ENCODE measurements around the gene GLIPR2.

The GLIPR2 gene

DNA sequence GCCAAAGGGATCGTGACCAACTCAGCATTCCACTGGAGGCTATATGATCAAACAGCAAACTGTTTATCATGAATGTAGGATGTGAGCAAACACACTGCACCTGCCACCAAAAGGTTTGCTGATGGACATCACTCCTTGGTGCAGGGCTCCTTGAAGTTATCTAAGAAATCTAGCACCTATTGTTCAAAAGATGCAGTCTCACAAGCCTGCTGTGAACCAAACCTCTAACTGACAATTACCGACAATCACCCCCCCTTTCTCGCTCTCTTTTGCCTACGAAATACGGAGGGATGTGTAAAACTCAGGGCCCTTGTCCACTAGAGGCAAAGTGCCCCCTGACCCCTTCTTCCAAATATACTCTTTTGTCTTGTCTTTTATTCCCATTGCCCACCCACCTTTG is 51.7 kb downstream of the GLIPR2 start:
- H3K4me3 ChIP-seq (ENCODE audit: low read depth, low read length): no peak overlapping the region
- TF ChIP-seq, protein P1, sequence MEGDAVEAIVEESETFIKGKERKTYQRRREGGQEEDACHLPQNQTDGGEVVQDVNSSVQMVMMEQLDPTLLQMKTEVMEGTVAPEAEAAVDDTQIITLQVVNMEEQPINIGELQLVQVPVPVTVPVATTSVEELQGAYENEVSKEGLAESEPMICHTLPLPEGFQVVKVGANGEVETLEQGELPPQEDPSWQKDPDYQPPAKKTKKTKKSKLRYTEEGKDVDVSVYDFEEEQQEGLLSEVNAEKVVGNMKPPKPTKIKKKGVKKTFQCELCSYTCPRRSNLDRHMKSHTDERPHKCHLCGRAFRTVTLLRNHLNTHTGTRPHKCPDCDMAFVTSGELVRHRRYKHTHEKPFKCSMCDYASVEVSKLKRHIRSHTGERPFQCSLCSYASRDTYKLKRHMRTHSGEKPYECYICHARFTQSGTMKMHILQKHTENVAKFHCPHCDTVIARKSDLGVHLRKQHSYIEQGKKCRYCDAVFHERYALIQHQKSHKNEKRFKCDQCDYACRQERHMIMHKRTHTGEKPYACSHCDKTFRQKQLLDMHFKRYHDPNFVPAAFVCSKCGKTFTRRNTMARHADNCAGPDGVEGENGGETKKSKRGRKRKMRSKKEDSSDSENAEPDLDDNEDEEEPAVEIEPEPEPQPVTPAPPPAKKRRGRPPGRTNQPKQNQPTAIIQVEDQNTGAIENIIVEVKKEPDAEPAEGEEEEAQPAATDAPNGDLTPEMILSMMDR (IDR thresholded peaks at IDR 0.05; ENCODE audit: borderline replicate concordance, insufficient read depth, low read depth, low read length): no peak

DNA sequence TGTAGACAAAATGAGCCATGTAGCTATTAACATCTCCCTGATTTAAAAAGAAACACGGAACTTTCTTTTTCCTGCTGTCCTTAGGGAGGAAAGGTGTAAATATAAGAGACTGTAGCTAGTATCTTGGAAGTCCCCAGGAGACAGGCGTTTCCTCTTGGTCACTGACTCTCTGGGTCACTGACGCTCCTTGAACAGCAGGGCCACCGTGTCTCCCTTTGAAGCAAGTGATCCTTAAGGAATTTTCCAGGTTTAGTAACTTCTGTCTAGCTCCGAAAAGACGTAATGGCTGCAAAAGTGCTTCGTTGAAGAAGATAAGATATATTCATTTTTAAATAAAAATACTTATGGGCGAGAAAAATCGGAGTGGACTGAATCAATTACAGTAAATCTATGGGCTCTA is 53.4 kb downstream of the GLIPR2 start:
- TF ChIP-seq, protein P1 (IDR thresholded peaks at IDR 0.05; ENCODE audit: borderline replicate concordance, insufficient read depth, low read depth, low read length): no peak
- peak overlapping the region; percentile 93 for H3K4me3 ChIP-seq (ENCODE audit: low read depth, low read length)

DNA sequence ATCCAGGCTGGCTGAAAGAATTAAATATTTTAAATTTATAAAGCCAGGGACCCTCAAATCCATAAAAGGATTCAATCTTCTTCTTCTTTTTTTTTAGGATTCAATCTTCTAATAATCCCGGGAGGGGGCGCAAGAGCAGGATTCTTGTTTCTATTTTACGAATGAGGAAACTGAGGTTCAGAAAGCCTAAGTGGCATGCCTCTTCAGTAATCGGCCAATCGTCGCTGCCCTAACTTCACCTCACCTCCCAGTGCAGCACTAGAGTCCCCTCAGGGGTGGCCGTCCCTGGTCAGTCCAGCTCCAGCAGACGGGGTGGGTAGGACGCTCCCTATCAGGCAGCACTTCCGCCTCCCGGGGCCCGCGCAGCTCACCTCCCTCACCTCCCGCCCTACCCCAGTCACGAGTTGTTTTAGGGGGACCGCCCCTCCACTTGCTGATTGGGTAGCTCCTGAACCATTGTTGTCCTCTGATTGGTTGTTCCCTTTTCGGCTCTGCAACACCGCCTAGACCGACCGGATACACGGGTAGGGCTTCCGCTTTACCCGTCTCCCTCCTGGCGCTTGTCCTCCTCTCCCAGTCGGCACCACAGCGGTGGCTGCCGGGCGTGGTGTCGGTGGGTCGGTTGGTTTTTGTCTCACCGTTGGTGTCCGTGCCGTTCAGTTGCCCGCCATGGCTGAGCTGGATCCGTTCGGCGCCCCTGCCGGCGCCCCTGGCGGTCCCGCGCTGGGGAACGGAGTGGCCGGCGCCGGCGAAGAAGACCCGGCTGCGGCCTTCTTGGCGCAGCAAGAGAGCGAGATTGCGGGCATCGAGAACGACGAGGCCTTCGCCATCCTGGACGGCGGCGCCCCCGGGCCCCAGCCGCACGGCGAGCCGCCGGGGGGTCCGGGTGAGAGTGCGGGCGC is 54.1 kb downstream of the GLIPR2 start, which contains the start of gene CLTA:
Gene CLTA, plus strand, starts transcription at position 534 of the 902 bp plus-strand sequence. Its CDS starts 136 bp downstream, at position 670.
- TF ChIP-seq, protein P1 (IDR thresholded peaks at IDR 0.05; ENCODE audit: borderline replicate concordance, insufficient read depth, low read depth, low read length): peak; percentile 37; the same call in 1 of the 2 replicates
- peak within 1 kb of the TSS; percentile 93 for H3K4me3 ChIP-seq (ENCODE audit: low read depth, low read length)

DNA sequence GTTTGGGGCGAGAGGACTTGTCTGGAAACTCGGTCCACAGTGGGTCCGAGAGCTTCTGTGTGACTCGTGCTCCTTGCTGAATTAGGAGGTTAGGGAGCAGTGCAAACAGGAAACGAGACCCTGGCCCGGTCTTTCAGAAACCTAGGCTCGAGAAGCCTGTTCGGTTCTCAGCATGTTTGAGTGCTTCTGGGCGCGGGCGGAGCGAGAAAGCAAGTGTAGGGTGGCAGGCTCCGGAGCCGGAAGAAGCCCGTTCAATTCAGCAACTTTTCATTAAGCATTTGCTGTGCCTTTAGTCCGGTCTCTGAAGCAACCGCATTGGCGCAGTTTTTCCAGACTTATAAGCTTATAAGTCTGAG is 54.7 kb downstream of the GLIPR2 start:
- peak overlapping the region; percentile 93 for H3K4me3 ChIP-seq (ENCODE audit: low read depth, low read length)
- TF ChIP-seq, protein P1 (IDR thresholded peaks at IDR 0.05; ENCODE audit: borderline replicate concordance, insufficient read depth, low read depth, low read length): no peak

DNA sequence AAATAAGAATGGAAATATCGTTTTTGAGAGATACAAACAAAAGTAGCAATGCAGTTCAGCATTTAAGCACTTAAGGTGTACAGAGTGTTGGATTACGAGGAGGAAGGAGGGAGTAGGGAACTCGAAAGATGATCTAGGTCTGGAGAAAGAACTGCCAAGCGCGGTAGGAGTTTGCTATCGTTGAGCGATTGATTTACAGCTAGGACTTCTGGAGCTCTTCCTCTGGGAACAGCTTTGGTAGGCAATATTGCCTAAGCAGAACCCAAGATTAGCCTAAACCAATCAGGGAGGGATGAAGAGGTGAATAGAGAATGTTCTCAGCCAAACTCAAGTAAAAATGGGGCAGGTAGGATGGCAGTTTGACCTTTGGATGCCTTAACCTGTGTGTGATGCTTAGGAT is 55.2 kb downstream of the GLIPR2 start:
- H3K4me3 ChIP-seq (ENCODE audit: low read depth, low read length): peak overlapping the region; percentile 93
- TF ChIP-seq, protein P1 (IDR thresholded peaks at IDR 0.05; ENCODE audit: borderline replicate concordance, insufficient read depth, low read depth, low read length): no peak

DNA sequence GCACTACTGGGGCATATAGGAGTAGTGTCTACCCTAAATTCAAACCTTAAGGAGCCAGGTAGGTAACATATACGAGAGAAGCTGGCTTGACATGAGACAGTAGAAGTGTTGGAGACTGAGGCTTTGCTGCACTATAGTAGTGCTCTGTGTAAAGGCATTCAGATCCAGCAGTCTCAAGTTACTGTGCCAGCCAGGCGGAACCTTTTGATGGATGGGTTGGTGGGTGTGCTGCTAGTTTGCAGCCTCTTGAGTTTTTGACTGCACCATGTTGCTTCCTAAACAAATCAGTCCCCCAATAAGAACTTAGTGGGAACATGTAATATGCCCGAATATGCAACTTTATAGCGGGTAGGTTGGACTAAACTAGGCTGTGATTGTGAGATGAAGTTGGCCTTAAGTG is 55.7 kb downstream of the GLIPR2 start:
- TF ChIP-seq, protein P1 (IDR thresholded peaks at IDR 0.05; ENCODE audit: borderline replicate concordance, insufficient read depth, low read depth, low read length): no peak

DNA sequence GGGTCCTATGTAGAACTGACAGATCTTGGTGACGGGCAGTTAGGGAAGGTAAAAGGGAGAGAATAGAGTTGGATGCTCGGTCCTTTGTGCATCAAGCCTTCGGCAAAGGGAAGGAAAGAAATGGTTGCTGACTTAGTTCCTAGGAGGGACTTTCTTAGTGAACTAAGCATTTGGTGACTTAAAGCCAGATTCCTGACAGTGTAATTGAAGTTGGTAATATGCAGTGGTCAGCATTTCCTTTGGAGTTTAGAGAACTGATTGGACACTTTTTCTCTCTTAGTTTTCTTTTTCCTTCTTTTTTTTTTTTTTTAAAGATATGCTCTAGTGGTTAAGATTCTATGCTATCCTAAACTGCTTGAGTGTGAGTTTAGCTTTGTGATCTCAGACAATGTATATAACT is 56.5 kb downstream of the GLIPR2 start:
- H3K4me3 ChIP-seq (ENCODE audit: low read depth, low read length): peak overlapping the region; percentile 38

More for the DNA sequence above, 55.7 kb downstream of the GLIPR2 start:
- H3K4me3 ChIP-seq (ENCODE audit: low read depth, low read length): peak overlapping the region; percentile 93

More for the DNA sequence above, 56.5 kb downstream of the GLIPR2 start:
- TF ChIP-seq, protein P1 (IDR thresholded peaks at IDR 0.05; ENCODE audit: borderline replicate concordance, insufficient read depth, low read depth, low read length): no peak
